Activated CD4-positive, alpha-beta T cell treated with anti-CD3 and anti-CD28 coated beads, Interleukin-2, amount 10 ng/mL, durations not matched to agents 24 days and 14 days (primary cell): Measurements from ENCODE around the gene PTPN7. TPM values are rescaled to one million over a fixed set of nuclear protein-coding genes. Genes with fewer than 3 reads are reported as not detected.
A peak's percentile ranks its signal among the peaks of the same experiment; 100 is the strongest.

ENCODE experiments used
- DNase-seq: peaks from one replicate; pipeline ENCODE4 v3.0.0; 2022
- H3K27ac Mint-ChIP-seq: one replicate; pipeline ENCODE4 v1.8.0; 2022; ENCODE audit warnings: mild to moderate bottlenecking, mixed read lengths
- H3K27me3 Mint-ChIP-seq: one replicate; pipeline ENCODE4 v1.8.0; 2022; ENCODE audit warnings: mixed read lengths
- H3K36me3 Mint-ChIP-seq: one replicate; pipeline ENCODE4 v1.8.0; 2022; ENCODE audit warnings: low read depth, mild to moderate bottlenecking, mixed read lengths
- H3K4me1 Mint-ChIP-seq: one replicate; pipeline ENCODE4 v1.8.0; 2021; ENCODE audit warnings: mixed read lengths
- H3K4me3 Mint-ChIP-seq: one replicate; pipeline ENCODE4 v1.8.0; 2022; ENCODE audit warnings: mild to moderate bottlenecking, moderate library complexity, mixed read lengths
- H3K9me3 Mint-ChIP-seq: one replicate; pipeline ENCODE4 v1.8.0; 2021; ENCODE audit warnings: mixed read lengths
- intact Hi-C: fragments of 100-400 bp; cut with micrococcal nuclease; formaldehyde crosslinking; loops from one replicate; pipeline ENCODE4 v1.15.1; 2023
- total RNA-seq: library from RNA; stranded (reverse); gene quantifications from 2 replicates; pipeline ENCODE4 v1.2.3, GENCODE V29; 2022

PTPN7 gene
- total RNA-seq, 1 donor from 2014 or later, result 478 TPM

- no peak for DNase-seq
- no peaks in the 10 kb centered on the region for H3K27me3 Mint-ChIP-seq
- intact Hi-C loops, result loop anchor here (10.0 kb wide), 1 partner anchor 639 kb away; the partner anchor contains the start of gene KDM5B
- peak overlapping the region; percentile 85 for H3K4me3 Mint-ChIP-seq
- H3K27ac Mint-ChIP-seq, result peak overlapping the region; percentile 97
- H3K36me3 Mint-ChIP-seq, result peaks cover 2% of the 10 kb centered on the region
- H3K9me3 Mint-ChIP-seq, result no peaks in the 10 kb centered on the region
- peaks cover 52% of the 10 kb centered on the region for H3K4me1 Mint-ChIP-seq
Observed at GRCh38 chr1:202165942-202166843, 5.8 kb upstream of the PTPN7 start.

- Mint-ChIP-seq H3K9me3 (no peaks in the 10 kb centered on the region), H3K27me3 (no peaks in the 10 kb centered on the region), H3K27ac (peak overlapping the region; percentile 97), H3K4me1 (peaks cover 58% of the 10 kb centered on the region), H3K36me3 (peaks cover 6% of the 10 kb centered on the region), H3K4me3 (peak overlapping the region; percentile 85)
- intact Hi-C loops, result loop anchor here (10.0 kb wide), 1 partner anchor 639 kb away; the partner anchor contains the start of gene KDM5B
- peak; percentile 79 for DNase-seq
Observed at GRCh38 chr1:202165267-202165941, 5.0 kb upstream of the PTPN7 start.

- peak; percentile 93 for DNase-seq
- Mint-ChIP-seq H3K36me3 (peaks cover 14% of the 10 kb centered on the region), H3K4me1 (peaks cover 61% of the 10 kb centered on the region), H3K4me3 (peak overlapping the region; percentile 85), H3K27me3 (no peaks in the 10 kb centered on the region), H3K9me3 (no peaks in the 10 kb centered on the region), H3K27ac (peak overlapping the region; percentile 97)
- intact Hi-C loops, result loop anchor here (10.0 kb wide), 1 partner anchor 640 kb away; the partner anchor contains the start of gene KDM5B
Observed at GRCh38 chr1:202164271-202165037, 4.1 kb upstream of the PTPN7 start.

GRCh38 chr1:202163281-202164270, 3.2 kb upstream of the PTPN7 start:
- H3K9me3 Mint-ChIP-seq, result no peaks in the 10 kb centered on the region
- DNase-seq, result peak; percentile 58
- H3K27me3 Mint-ChIP-seq, result no peaks in the 10 kb centered on the region
- H3K27ac Mint-ChIP-seq, result peak overlapping the region; percentile 97
- intact Hi-C loops, result loop anchor here (10.0 kb wide), 1 partner anchor 641 kb away; the partner anchor contains the start of gene KDM5B
- H3K4me1 Mint-ChIP-seq, result peaks cover 68% of the 10 kb centered on the region
- peak overlapping the region; percentile 99 for H3K4me3 Mint-ChIP-seq
- peaks cover 23% of the 10 kb centered on the region for H3K36me3 Mint-ChIP-seq

- H3K4me3 Mint-ChIP-seq, result peak overlapping the region; percentile 99
- no peaks in the 10 kb centered on the region for H3K27me3 Mint-ChIP-seq
- peaks cover 75% of the 10 kb centered on the region for H3K4me1 Mint-ChIP-seq
- intact Hi-C loops, result loop anchor here (10.0 kb wide), 1 partner anchor 642 kb away; the partner anchor contains the start of gene KDM5B
- peaks cover 30% of the 10 kb centered on the region for H3K36me3 Mint-ChIP-seq
- no peaks in the 10 kb centered on the region for H3K9me3 Mint-ChIP-seq
- peak overlapping the region; percentile 97 for H3K27ac Mint-ChIP-seq
- peak; percentile 74 for DNase-seq
Observed at GRCh38 chr1:202162418-202163280, 2.2 kb upstream of the PTPN7 start.

- intact Hi-C loops, result loop anchor here (10.0 kb wide), 1 partner anchor 643 kb away; the partner anchor contains the start of gene KDM5B
- peak; percentile 86 for DNase-seq
- Mint-ChIP-seq H3K9me3 (no peaks in the 10 kb centered on the region), H3K27ac (peak overlapping the region; percentile 97), H3K4me1 (peaks cover 76% of the 10 kb centered on the region), H3K27me3 (no peaks in the 10 kb centered on the region), H3K36me3 (peaks cover 35% of the 10 kb centered on the region), H3K4me3 (peak overlapping the region; percentile 99)
Observed at GRCh38 chr1:202162047-202162417, 1.6 kb upstream of the PTPN7 start.

GRCh38 chr1:202161151-202162046, 997 bp upstream of the PTPN7 start:
- peak overlapping the region; percentile 97 for H3K27ac Mint-ChIP-seq
- H3K36me3 Mint-ChIP-seq, result peaks cover 40% of the 10 kb centered on the region
- no peaks in the 10 kb centered on the region for H3K27me3 Mint-ChIP-seq
- H3K4me1 Mint-ChIP-seq, result peaks cover 71% of the 10 kb centered on the region
- peak overlapping the region; percentile 99 for H3K4me3 Mint-ChIP-seq
- DNase-seq, result peak; percentile 68
- intact Hi-C loops, result loop anchor here (10.0 kb wide), 1 partner anchor 643 kb away; the partner anchor contains the start of gene KDM5B
- no peaks in the 10 kb centered on the region for H3K9me3 Mint-ChIP-seq

GRCh38 chr1:202159534-202160371, 649 bp downstream of the PTPN7 start:
- DNase-seq, result peak; percentile 90
- Mint-ChIP-seq H3K36me3 (peaks cover 56% of the 10 kb centered on the region), H3K27me3 (no peaks in the 10 kb centered on the region), H3K4me1 (peaks cover 73% of the 10 kb centered on the region), H3K27ac (peak overlapping the region; percentile 97), H3K9me3 (no peaks in the 10 kb centered on the region), H3K4me3 (peak overlapping the region; percentile 99)
- intact Hi-C loops, result loop anchor here (1.0 to 10.0 kb wide), 2 partner anchors 14 to 645 kb away; partner anchors contain the start of gene KDM5B

GRCh38 chr1:202158810-202159533, 1.4 kb downstream of the PTPN7 start:
- Mint-ChIP-seq H3K9me3 (no peaks in the 10 kb centered on the region), H3K27me3 (no peaks in the 10 kb centered on the region), H3K4me1 (peaks cover 69% of the 10 kb centered on the region), H3K36me3 (peaks cover 62% of the 10 kb centered on the region), H3K4me3 (peak overlapping the region; percentile 99), H3K27ac (peak overlapping the region; percentile 97)
- peak; percentile 76 for DNase-seq
- intact Hi-C loops, result no loop called here

- H3K27ac Mint-ChIP-seq, result peak overlapping the region; percentile 76
- peak overlapping the region; percentile 99 for H3K4me3 Mint-ChIP-seq
- no peak for DNase-seq
- no peaks in the 10 kb centered on the region for H3K9me3 Mint-ChIP-seq
- H3K36me3 Mint-ChIP-seq, result peaks cover 71% of the 10 kb centered on the region
- H3K27me3 Mint-ChIP-seq, result no peaks in the 10 kb centered on the region
- intact Hi-C loops, result no loop called here
- H3K4me1 Mint-ChIP-seq, result peaks cover 66% of the 10 kb centered on the region
Observed at GRCh38 chr1:202157945-202158344, 2.5 kb downstream of the PTPN7 start.
